ENCODE data around the gene SGTB.

DNA sequence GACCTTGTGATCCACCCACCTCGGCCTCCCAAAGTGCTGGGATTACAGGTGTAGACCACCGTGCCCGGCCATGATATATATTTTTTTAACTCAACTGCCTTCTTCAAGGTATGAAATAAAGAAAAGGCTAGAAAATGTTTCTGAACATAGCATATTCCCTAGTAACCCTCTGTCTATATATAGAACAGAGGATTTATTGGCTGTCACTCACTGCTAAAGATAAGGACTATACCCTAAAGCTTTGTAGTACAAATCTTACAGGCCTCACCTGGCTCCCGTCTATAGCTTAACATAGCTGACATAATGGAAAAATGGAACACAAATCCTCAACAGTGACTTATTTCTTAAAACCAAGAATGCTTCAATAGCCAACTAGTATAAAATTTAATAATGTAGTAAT lies 14.2 kb downstream of the SGTB start:
- no peak for TF ChIP-seq SIN3A (IDR thresholded peaks at IDR 0.05; ENCODE audit: borderline replicate concordance, insufficient read depth, low read depth, low read length)
- TF ChIP-seq, protein P1, sequence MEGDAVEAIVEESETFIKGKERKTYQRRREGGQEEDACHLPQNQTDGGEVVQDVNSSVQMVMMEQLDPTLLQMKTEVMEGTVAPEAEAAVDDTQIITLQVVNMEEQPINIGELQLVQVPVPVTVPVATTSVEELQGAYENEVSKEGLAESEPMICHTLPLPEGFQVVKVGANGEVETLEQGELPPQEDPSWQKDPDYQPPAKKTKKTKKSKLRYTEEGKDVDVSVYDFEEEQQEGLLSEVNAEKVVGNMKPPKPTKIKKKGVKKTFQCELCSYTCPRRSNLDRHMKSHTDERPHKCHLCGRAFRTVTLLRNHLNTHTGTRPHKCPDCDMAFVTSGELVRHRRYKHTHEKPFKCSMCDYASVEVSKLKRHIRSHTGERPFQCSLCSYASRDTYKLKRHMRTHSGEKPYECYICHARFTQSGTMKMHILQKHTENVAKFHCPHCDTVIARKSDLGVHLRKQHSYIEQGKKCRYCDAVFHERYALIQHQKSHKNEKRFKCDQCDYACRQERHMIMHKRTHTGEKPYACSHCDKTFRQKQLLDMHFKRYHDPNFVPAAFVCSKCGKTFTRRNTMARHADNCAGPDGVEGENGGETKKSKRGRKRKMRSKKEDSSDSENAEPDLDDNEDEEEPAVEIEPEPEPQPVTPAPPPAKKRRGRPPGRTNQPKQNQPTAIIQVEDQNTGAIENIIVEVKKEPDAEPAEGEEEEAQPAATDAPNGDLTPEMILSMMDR (IDR thresholded peaks at IDR 0.05) = no peak
- TF ChIP-seq, protein P2, sequence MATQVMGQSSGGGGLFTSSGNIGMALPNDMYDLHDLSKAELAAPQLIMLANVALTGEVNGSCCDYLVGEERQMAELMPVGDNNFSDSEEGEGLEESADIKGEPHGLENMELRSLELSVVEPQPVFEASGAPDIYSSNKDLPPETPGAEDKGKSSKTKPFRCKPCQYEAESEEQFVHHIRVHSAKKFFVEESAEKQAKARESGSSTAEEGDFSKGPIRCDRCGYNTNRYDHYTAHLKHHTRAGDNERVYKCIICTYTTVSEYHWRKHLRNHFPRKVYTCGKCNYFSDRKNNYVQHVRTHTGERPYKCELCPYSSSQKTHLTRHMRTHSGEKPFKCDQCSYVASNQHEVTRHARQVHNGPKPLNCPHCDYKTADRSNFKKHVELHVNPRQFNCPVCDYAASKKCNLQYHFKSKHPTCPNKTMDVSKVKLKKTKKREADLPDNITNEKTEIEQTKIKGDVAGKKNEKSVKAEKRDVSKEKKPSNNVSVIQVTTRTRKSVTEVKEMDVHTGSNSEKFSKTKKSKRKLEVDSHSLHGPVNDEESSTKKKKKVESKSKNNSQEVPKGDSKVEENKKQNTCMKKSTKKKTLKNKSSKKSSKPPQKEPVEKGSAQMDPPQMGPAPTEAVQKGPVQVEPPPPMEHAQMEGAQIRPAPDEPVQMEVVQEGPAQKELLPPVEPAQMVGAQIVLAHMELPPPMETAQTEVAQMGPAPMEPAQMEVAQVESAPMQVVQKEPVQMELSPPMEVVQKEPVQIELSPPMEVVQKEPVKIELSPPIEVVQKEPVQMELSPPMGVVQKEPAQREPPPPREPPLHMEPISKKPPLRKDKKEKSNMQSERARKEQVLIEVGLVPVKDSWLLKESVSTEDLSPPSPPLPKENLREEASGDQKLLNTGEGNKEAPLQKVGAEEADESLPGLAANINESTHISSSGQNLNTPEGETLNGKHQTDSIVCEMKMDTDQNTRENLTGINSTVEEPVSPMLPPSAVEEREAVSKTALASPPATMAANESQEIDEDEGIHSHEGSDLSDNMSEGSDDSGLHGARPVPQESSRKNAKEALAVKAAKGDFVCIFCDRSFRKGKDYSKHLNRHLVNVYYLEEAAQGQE (IDR thresholded peaks at IDR 0.05; ENCODE audit: insufficient read depth in 1 of 2, low read depth in 2 of 2, low read length in 1 of 2) = no peak
- TF ChIP-seq POLR2AphosphoS5 (IDR thresholded peaks at IDR 0.05; ENCODE audit: low read depth, low read length) = no peak
- TF ChIP-seq TCF7L2 (IDR thresholded peaks at IDR 0.05; ENCODE audit: low read depth, low read length) = no peak
